GM12874 (cell line): Measurements from ENCODE around the gene IRGC.

Experiments
- CTCF ChIP-seq: IDR thresholded peaks from 2 replicates; pipeline ENCODE4 v1.5.1; 2011; ENCODE audit warnings: low read depth, mild to moderate bottlenecking, control low read depth, low read length, moderate library complexity; ENCODE audit not compliant: insufficient read depth

The IRGC gene

GRCh38 chr19:43674183-43674582, 41.7 kb upstream of the IRGC start:
- no peak for TF ChIP-seq CTCF

GRCh38 chr19:43674596-43674995, 41.3 kb upstream of the IRGC start:
- TF ChIP-seq CTCF = no peak

- no peak for TF ChIP-seq CTCF
Measured at GRCh38 chr19:43675269-43675879, 40.5 kb upstream of the IRGC start.

- TF ChIP-seq CTCF = no peak
Measured at GRCh38 chr19:43675906-43676305, 40.0 kb upstream of the IRGC start.

- TF ChIP-seq CTCF = no peak
Measured at GRCh38 chr19:43678512-43679261, 37.2 kb upstream of the IRGC start.

- TF ChIP-seq CTCF = no peak
Measured at GRCh38 chr19:43681821-43682220, 34.1 kb upstream of the IRGC start.

- no peak for TF ChIP-seq CTCF
Measured at GRCh38 chr19:43682824-43683661, 32.8 kb upstream of the IRGC start.
